Lung (tissue), 10 donors: ENCODE results near the gene POMZP3. TPM values are rescaled to one million over a fixed set of nuclear protein-coding genes. Genes with fewer than 3 reads are reported as not detected.
"Not testable (repeated sequence)": the region's sequence is repeated elsewhere in the genome, so short reads cannot be mapped to it uniquely, and the experiment has no call there.

ENCODE experiments used
- ATAC-seq: fragments of 200-7000 bp; cut with Tn5 transposase; one replicate; pipeline ENCODE4 v1.9.1; 2020; ENCODE audit warnings: moderate number of reproducible peaks; ENCODE audit not compliant: insufficient read depth, low FRiP score
- DNase-seq, 3 donors: peaks; one replicate each; pipeline ENCODE4 v3.0.0-alpha.2; 2013 to 2017
- H3K27ac ChIP-seq, 2 donors: one replicate each; pipeline ENCODE4 v1.5.1; 2013; ENCODE audit warnings: mild to moderate bottlenecking in 2 of 2, moderate library complexity in 2 of 2, control low read depth in 1 of 2, inconsistent platforms in 1 of 2, low read depth in 1 of 2, low read length in 1 of 2
- H3K27me3 ChIP-seq, 3 donors: one replicate each; pipeline ENCODE4 v1.5.1; 2013; ENCODE audit warnings: low read length in 2 of 3; ENCODE audit not compliant: control insufficient read depth in 3 of 3, insufficient read depth in 3 of 3
- H3K36me3 ChIP-seq, 4 donors: one replicate each; pipeline ENCODE4 v1.5.1; 2013; ENCODE audit warnings: low read length in 4 of 4, mild to moderate bottlenecking in 1 of 4, moderate library complexity in 1 of 4; ENCODE audit not compliant: control insufficient read depth in 4 of 4, insufficient read depth in 4 of 4
- H3K4me1 ChIP-seq, 5 donors: one replicate each; pipeline ENCODE4 v1.5.1; 2013; ENCODE audit warnings: low read length in 5 of 5, mild to moderate bottlenecking in 2 of 5, moderate library complexity in 1 of 5; ENCODE audit not compliant: control insufficient read depth in 5 of 5, insufficient read depth in 5 of 5
- H3K4me3 ChIP-seq: one replicate; pipeline ENCODE4 v1.5.1; 2013; ENCODE audit warnings: mild to moderate bottlenecking, control low read depth, moderate library complexity
- H3K9ac ChIP-seq, 2 donors: one replicate each; pipeline ENCODE4 v1.5.1; 2013; ENCODE audit warnings: low read length in 2 of 2, control low read depth in 1 of 2; ENCODE audit not compliant: insufficient read depth in 1 of 2
- H3K9me3 ChIP-seq, 4 donors: one replicate each; pipeline ENCODE4 v1.5.1; 2013; ENCODE audit warnings: low read length in 3 of 4, mild to moderate bottlenecking in 1 of 4, moderate library complexity in 1 of 4; ENCODE audit not compliant: control insufficient read depth in 4 of 4, insufficient read depth in 3 of 4
- WGBS, 2 donors: extraction: QIAGEN DNeasy Blood & Tissue Kit; methylation state at CpG; one replicate each; pipeline ENCODE4 v1.1.7; 2013; 5-methylcytosine and 5-hydroxymethylcytosine counted together
- polyA plus RNA-seq, 2 donors: library from polyadenylated mRNA; stranded (reverse); fragments of 200-250 nt; gene quantifications; one replicate each; pipeline ENCODE4 v1.2.1, GENCODE V29; 2013
- total RNA-seq, 2 donors: library from RNA; depleted of rRNA in 1 of 2; stranded (reverse); fragments of >200 nt in 1 of 2; gene quantifications; one replicate each; pipeline ENCODE4 v1.2.1, GENCODE V29; 2014 to 2021
- donor health status: Bipolar disorder and iron deficiency.
- donor health status: healthy.
- donor health status: DM: yes; HTN: yes; CAD: no.

POMZP3 gene
- total and polyA plus RNA-seq, 4 donors: 6.8 to 25.8 (median 9.7) TPM

DNA sequence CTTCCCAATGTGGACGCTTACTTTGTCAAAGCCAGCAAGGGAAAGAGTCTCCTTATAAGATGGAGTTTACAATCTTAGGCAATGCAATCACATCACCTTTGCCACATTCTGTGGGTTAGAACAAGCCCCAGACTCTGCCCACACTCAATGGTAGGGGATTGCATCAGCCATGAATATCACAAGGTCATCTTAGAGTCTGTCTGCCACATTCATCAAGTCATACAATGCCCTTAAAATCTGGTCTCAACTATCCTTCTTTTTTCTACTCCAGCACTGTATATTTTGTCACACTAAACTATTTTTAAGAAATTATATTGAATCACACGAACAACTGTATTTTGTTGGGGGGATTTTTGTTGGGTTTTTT is 27.0 kb downstream of the POMZP3 start:
- H3K4me1 ChIP-seq, H3K9me3 ChIP-seq, H3K4me3 ChIP-seq, H3K36me3 ChIP-seq, DNase-seq, H3K27me3 ChIP-seq, H3K9ac ChIP-seq, H3K27ac ChIP-seq, ATAC-seq: not testable (repeated sequence)
- WGBS, 2 donors: 77 to 95% methylated on average over 1 of the region's 2 CpGs

DNA sequence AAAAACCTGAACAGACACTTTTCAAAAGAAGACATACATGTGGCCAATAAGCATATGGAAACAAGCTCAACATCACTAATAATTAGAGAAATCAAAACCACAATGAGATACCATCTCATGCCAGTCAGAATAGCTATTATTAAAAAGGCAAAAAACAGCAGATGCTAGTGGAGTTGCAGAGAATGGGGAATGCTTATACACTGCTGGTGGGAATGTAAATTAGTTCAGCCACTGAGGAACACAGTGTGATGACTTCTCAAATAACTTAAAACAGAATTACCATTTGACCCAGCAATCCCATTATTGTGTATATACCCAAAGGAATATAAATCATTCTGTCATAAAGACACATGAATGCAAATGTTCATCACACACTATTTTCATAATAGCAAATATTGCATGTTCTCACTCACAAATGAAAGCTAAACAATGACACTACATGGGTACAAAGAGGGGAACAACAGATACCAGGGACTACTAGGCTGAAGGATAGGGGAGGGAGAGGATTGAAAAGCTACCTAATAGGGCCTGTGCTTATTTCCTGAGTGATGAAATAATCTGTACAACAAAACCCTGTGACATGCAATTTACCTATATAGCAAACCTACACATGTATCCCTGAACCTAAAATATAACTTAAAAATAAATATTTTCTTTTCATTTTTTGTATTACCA is 28.4 kb downstream of the POMZP3 start:
- not testable (repeated sequence) for H3K27ac ChIP-seq, ATAC-seq, H3K36me3 ChIP-seq, H3K9me3 ChIP-seq, DNase-seq, H3K4me1 ChIP-seq, H3K27me3 ChIP-seq, H3K9ac ChIP-seq, H3K4me3 ChIP-seq

DNA sequence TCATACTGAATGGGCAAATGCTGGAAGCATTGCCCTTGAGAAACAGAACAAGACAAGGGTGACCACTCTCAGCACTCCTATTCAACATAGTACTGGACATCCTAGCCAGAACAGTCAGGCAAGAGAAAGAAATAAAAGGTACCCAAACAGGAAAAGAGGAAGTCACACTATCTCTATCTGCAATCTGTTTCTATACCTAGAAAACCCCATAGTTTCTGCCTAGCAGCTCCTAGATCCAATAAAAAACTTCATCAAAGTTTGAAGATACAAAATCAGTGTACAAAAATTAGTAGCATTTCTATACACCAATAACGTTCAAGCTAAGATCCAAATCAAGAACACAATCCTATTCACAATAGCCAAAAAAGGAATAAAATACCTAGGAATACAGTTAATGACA is 29.8 kb downstream of the POMZP3 start:
- not testable (repeated sequence) for H3K36me3 ChIP-seq, H3K4me3 ChIP-seq, H3K9me3 ChIP-seq, ATAC-seq, H3K27me3 ChIP-seq, H3K9ac ChIP-seq, DNase-seq, H3K27ac ChIP-seq, H3K4me1 ChIP-seq
- 41 to 70% methylated on average over 1 of the region's 1 CpG for WGBS, 2 donors

DNA sequence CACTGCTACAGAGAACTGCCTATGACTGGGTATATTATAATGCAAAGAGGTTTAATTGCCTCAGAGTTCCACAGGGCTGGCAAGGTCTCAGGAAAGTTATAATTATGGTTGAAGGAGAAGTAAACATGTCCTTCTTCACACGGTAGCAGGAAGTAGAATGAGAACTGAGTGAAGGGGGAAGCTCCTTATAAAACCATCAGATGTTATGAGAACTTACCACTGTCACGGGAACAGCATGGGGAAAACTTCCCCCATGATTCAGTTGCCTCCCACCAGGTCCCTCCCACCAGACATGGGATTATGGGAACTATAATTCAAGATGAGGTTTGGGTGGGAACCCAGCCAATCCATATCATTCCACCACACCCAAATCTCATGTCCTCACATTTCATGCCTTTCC is 34.4 kb downstream of the POMZP3 start:
- H3K27me3 ChIP-seq, H3K9ac ChIP-seq, H3K4me1 ChIP-seq, H3K27ac ChIP-seq, H3K9me3 ChIP-seq, H3K36me3 ChIP-seq, DNase-seq, ATAC-seq, H3K4me3 ChIP-seq: not testable (repeated sequence)
- 15 to 30% methylated on average over 2 of the region's 2 CpGs for WGBS, 2 donors

DNA sequence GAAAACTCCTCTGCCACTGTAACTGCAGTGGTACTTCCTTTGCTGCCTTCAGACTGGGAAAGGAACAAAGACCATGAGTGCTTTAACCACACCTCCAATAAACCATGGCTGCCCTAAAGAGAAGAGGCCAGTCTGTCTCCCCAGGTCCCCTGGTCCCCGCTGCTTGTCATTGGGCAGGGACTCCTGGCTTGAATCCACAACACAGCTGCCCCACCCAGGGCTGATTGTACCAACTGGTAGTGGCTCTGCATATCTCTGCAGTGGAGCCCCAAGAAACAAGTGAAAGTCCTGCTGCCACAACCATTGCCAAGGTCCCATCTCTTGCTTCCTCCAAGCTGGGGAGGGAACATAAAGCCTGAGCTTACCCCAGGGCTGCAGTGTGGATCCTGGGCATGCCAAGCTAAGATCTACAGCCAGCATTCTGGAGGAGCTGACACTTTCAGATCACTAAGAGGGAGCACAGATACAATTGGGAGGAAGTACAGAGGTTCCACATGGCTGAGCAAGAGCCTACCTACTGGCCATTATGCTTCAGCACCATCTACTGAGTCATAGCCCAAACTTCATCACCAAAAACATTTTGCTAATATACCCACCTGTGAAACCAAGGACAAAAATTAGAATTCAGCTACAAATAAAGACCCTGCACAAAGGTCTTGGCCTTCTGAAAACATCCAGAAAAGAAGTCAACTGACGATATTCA is 35.3 kb downstream of the POMZP3 start:
- not testable (repeated sequence) for ATAC-seq, H3K4me3 ChIP-seq, H3K27me3 ChIP-seq, H3K27ac ChIP-seq, H3K36me3 ChIP-seq, H3K9ac ChIP-seq, H3K9me3 ChIP-seq, DNase-seq, H3K4me1 ChIP-seq
- WGBS, 2 donors: 70 to 78% methylated on average over 2 of the region's 2 CpGs

DNA sequence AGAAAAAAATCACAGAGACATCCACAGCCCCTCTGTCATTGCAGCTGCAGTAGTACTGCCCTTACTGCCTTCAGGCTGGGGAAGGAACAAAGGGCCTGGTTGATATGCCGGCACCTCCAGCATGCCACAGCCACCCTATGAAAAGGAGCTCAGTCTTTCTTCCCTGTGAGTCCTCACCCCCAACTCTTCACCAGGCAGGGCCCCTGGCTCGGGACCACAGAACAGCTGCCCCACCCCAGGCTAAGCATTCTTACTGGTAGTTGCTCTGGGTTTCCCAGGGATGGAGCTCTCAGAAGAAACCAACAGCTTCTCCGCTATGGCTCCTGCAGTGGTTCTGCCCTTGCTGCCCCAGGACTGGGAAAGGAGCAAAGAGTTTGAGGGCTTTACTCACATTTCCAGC is 36.0 kb downstream of the POMZP3 start:
- not testable (repeated sequence) for H3K27ac ChIP-seq, ATAC-seq, H3K9me3 ChIP-seq, H3K9ac ChIP-seq, DNase-seq, H3K27me3 ChIP-seq, H3K4me1 ChIP-seq, H3K4me3 ChIP-seq, H3K36me3 ChIP-seq
- WGBS, 2 donors: 90 to 95% methylated on average over 3 of the region's 3 CpGs

DNA sequence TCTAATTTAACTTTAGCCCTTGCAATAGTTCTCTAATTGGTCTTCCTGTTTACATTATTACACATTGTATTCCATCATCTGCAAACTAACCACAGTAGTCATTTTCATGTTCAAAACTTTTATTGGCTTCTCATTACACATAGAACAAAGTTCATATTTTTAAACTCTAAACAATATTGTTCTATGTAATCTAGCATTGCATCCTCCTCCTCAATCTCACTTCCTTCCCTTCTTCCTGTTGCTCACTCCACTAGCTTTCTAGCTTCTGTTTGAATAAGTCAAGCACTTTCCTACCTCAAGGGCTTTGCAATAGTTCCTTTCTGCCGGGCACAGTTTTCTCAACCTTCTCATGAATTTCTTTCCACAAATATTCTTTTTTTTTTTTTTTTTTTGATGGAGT is 38.5 kb downstream of the POMZP3 start:
- not testable (repeated sequence) for H3K4me1 ChIP-seq, H3K4me3 ChIP-seq, H3K27me3 ChIP-seq, H3K9ac ChIP-seq, H3K27ac ChIP-seq, H3K36me3 ChIP-seq, DNase-seq, ATAC-seq, H3K9me3 ChIP-seq
- no CpG with 5 or more reads among the region's 1 CpG for WGBS, 2 donors

DNA sequence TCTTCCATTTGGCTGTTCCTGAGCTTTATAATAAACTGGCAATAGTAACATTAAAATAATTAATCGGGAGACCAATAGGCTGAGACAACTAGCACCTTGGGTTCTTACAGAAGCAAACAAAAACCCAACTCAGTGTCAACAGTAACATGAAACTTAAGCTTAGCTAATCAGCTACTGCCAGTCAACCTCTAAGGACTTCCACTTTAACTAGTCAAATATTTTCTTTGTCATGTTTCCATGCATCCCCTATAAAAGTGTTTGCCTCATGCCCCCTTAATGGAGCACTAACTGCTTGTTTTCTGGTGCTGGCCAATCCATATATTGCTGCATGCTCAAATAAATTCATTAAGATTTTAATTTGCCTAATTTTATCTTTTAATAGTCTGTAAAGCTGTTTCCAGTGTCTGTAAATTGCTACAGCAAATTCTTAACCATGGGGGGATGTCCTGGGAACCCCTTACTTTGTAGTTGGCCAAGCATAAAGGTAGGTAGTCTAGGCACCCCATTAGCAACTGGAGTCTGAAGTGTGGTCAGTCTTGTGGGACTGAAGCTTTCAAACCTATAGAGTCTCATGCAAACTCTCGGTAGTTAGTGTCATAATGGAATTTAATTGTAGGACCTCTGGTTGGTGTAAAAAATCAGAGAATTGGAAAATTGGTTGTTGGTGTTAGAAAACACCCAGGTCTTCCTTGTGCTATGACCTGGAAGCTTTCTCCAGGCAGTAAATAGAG is 40.3 kb downstream of the POMZP3 start:
- peak in 1 of 3 donors; percentile 18 for DNase-seq
- not testable (repeated sequence) for H3K4me1 ChIP-seq, H3K9me3 ChIP-seq, ATAC-seq, H3K4me3 ChIP-seq, H3K27ac ChIP-seq, H3K27me3 ChIP-seq, H3K36me3 ChIP-seq, H3K9ac ChIP-seq
- WGBS, 2 donors: 82 to 86% methylated on average over 2 of the region's 2 CpGs
